ENCODE results near the gene TEX12. TPM values are rescaled to one million over a fixed set of nuclear protein-coding genes. Genes with fewer than 3 reads are reported as not detected.
"Not testable (repeated sequence)": the region's sequence is repeated elsewhere in the genome, so short reads cannot be mapped to it uniquely, and the experiment has no call there.

Gene TEX12
- polyA plus RNA-seq, 4 donors = 0.13 to 1.6 TPM; not detected in 2

DNA sequence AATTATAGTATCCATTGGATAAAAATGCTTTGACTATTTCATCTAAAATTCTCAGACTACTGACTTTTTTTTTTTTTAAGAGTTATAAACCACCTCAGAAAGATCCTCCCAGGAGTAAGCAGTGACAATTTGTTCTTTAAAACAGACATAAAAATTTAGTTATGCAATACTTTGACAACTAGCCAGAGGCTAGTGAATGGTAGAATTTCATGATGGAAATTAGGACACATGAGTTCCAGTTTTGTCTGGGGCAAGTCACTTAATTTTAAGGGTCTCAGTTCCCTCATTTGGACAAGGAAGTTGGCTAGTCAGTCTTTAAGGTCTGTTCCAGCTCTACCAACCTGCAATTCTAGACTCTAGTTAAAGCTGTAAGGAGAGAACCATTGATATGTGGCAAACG lies 6.2 kb upstream of the TEX12 start:
- no peak for DNase-seq

GRCh38 chr11:112162200-112162599 lies 5.0 kb upstream of the TEX12 start:
- H3K4me1 ChIP-seq (ENCODE audit: control insufficient read depth in 3 of 3, insufficient read depth in 2 of 3, low read depth in 1 of 3, low read length in 2 of 3); FAIRE-seq; H3K27me3 ChIP-seq (ENCODE audit: control insufficient read depth in 3 of 3, insufficient read depth in 3 of 3, low read length in 3 of 3); H3K9me3 ChIP-seq (ENCODE audit: control insufficient read depth in 2 of 2, insufficient read depth in 1 of 2, low read depth in 1 of 2, low read length in 1 of 2); H3K36me3 ChIP-seq (ENCODE audit: control insufficient read depth in 3 of 3, insufficient read depth in 2 of 3, low read depth in 1 of 3, low read length in 3 of 3); DNase-seq; H3K27ac ChIP-seq (ENCODE audit: low read depth in 1 of 3, low read length in 2 of 3): not testable (repeated sequence)
- peak overlapping the region in 1 of 3 donors; percentile 45 for H3K4me3 ChIP-seq (ENCODE audit: low read depth in 1 of 3, low read length in 3 of 3)
- WGBS, 3 donors = 88 to 96% (median 94%) methylated on average over 1 of the region's 1 CpG

More for the DNA sequence above, 6.2 kb upstream of the TEX12 start:
- H3K4me1 ChIP-seq (ENCODE audit: control insufficient read depth in 3 of 3, insufficient read depth in 2 of 3, low read depth in 1 of 3, low read length in 2 of 3) = peaks cover 0 to 7% (median 3%) of the 10 kb centered on the region in 3 donors
- FAIRE-seq = no peak
- H3K36me3 ChIP-seq (ENCODE audit: control insufficient read depth in 3 of 3, insufficient read depth in 2 of 3, low read depth in 1 of 3, low read length in 3 of 3) = no peaks in the 10 kb centered on the region
- H3K9me3 ChIP-seq (ENCODE audit: control insufficient read depth in 2 of 2, insufficient read depth in 1 of 2, low read depth in 1 of 2, low read length in 1 of 2) = no peaks in the 10 kb centered on the region
- WGBS, 3 donors = 11 to 34% (median 33%) methylated on average over 1 of the region's 1 CpG
- no peak overlapping the region for H3K27ac ChIP-seq (ENCODE audit: low read depth in 1 of 3, low read length in 2 of 3)
- no peaks in the 10 kb centered on the region for H3K27me3 ChIP-seq (ENCODE audit: control insufficient read depth in 3 of 3, insufficient read depth in 3 of 3, low read length in 3 of 3)
- H3K4me3 ChIP-seq (ENCODE audit: low read depth in 1 of 3, low read length in 3 of 3) = no peak overlapping the region

DNA sequence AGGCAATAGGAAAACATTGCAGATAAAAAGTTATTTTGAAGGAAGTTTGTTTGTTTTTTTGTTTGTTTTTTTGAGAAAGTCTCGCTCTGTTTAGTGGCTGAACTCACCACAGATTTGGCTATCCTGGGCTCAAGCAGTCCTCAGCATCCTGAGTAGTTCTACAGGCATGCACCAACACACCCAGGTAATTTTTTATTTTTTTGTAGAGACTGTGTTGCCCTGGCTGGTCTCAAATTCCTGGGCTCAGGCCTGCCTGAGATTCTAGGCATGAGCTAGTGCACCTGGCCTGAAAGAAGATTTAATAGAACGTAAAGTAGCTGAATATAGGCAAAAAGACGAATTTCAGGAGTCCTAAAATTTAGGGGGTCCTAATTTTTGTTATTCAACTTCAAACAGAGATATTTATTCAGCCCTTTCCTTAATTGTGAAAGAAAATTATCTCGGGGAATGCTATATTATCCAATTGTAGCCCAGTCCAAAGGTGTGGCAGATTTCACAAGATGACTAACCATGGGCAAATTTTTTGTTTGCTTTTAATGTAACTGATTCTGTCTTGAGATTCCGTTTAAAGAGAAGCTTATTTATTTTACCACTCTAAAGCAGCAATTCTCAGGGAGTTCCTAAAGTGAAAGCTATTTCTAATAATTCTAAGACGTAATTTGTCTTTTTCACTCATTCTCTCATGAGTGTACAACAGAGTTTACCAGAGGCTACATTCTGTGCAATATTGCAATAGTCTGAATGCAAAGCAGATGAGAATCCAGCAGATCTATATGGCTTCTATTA lies 4.2 kb upstream of the TEX12 start:
- WGBS, 3 donors = 36 to 64% (median 46%) methylated on average over 6 of the region's 6 CpGs
- Histone ChIP-seq H3K4me1 (ENCODE audit: control insufficient read depth in 3 of 3, insufficient read depth in 2 of 3, low read depth in 1 of 3, low read length in 2 of 3) (peaks cover 2 to 10% (median 7%) of the 10 kb centered on the region in 3 donors), H3K4me3 (ENCODE audit: low read depth in 1 of 3, low read length in 3 of 3) (peak overlapping the region in 1 of 3 donors; percentile 45), H3K36me3 (ENCODE audit: control insufficient read depth in 3 of 3, insufficient read depth in 2 of 3, low read depth in 1 of 3, low read length in 3 of 3) (no peaks in the 10 kb centered on the region), H3K27ac (ENCODE audit: low read depth in 1 of 3, low read length in 2 of 3) (peak overlapping the region in 2 of 3 donors; percentile 33 to 83), H3K9me3 (ENCODE audit: control insufficient read depth in 2 of 2, insufficient read depth in 1 of 2, low read depth in 1 of 2, low read length in 1 of 2) (no peaks in the 10 kb centered on the region), H3K27me3 (ENCODE audit: control insufficient read depth in 3 of 3, insufficient read depth in 3 of 3, low read length in 3 of 3) (no peaks in the 10 kb centered on the region)
- FAIRE-seq (no peak), DNase-seq (peak; percentile 62 to 66)

GRCh38 chr11:112163875-112164685 lies 3.1 kb upstream of the TEX12 start, which contains the start of gene IL18:
Gene IL18, minus strand, starts transcription at chr11:112164094. Its CDS starts 9,041 bp downstream, at chr11:112155053.
- H3K36me3 ChIP-seq (ENCODE audit: control insufficient read depth in 3 of 3, insufficient read depth in 2 of 3, low read depth in 1 of 3, low read length in 3 of 3) = no peaks in the 10 kb centered on the region
- WGBS, 3 donors = 14 to 48% (median 25%) methylated on average over 12 of the region's 12 CpGs
- no peaks in the 10 kb centered on the region for H3K9me3 ChIP-seq (ENCODE audit: control insufficient read depth in 2 of 2, insufficient read depth in 1 of 2, low read depth in 1 of 2, low read length in 1 of 2)
- peak; percentile 80 to 95 for DNase-seq
- peak within 1 kb of the TSS in 2 of 3 donors; percentile 45 for H3K4me3 ChIP-seq (ENCODE audit: low read depth in 1 of 3, low read length in 3 of 3)
- FAIRE-seq = no peak
- H3K4me1 ChIP-seq (ENCODE audit: control insufficient read depth in 3 of 3, insufficient read depth in 2 of 3, low read depth in 1 of 3, low read length in 2 of 3) = peaks cover 2 to 10% (median 7%) of the 10 kb centered on the region in 3 donors
- no peaks in the 10 kb centered on the region for H3K27me3 ChIP-seq (ENCODE audit: control insufficient read depth in 3 of 3, insufficient read depth in 3 of 3, low read length in 3 of 3)
- H3K27ac ChIP-seq (ENCODE audit: low read depth in 1 of 3, low read length in 2 of 3) = peak within 1 kb of the TSS; percentile 73 to 86 (median 83)

GRCh38 chr11:112165049-112165448 lies 2.1 kb upstream of the TEX12 start:
- Histone ChIP-seq H3K9me3 (ENCODE audit: control insufficient read depth in 2 of 2, insufficient read depth in 1 of 2, low read depth in 1 of 2, low read length in 1 of 2) (no peaks in the 10 kb centered on the region), H3K4me1 (ENCODE audit: control insufficient read depth in 3 of 3, insufficient read depth in 2 of 3, low read depth in 1 of 3, low read length in 2 of 3) (peaks cover 2 to 10% (median 7%) of the 10 kb centered on the region in 3 donors), H3K36me3 (ENCODE audit: control insufficient read depth in 3 of 3, insufficient read depth in 2 of 3, low read depth in 1 of 3, low read length in 3 of 3) (no peaks in the 10 kb centered on the region), H3K27me3 (ENCODE audit: control insufficient read depth in 3 of 3, insufficient read depth in 3 of 3, low read length in 3 of 3) (no peaks in the 10 kb centered on the region), H3K4me3 (ENCODE audit: low read depth in 1 of 3, low read length in 3 of 3) (no peak overlapping the region), H3K27ac (ENCODE audit: low read depth in 1 of 3, low read length in 2 of 3) (peak overlapping the region in 1 of 3 donors; percentile 83)
- DNase-seq (peak in 1 of 2 donors; percentile 14), FAIRE-seq (no peak)
- WGBS, 3 donors = 49 to 63% (median 58%) methylated on average over 3 of the region's 3 CpGs

DNA sequence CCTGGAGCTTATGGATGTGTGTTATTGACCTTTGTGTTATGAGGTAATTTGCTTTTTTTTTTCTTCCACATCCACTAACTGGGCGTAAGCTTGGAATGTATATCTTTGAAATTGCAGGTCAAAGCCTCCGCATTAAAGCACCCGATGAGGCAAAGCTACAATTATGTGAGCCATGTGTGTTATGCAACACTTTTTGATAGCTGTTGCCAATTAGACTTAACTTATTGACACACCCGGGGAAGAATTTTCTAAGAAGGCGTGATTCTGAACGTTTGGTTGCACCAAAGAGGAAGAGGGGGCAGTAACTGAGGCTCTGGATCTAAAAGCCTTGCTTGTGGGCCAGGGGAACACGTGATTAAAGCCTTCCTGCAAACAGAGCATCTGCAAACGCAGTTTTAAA lies 610 bp upstream of the TEX12 start:
- no peaks in the 10 kb centered on the region for H3K36me3 ChIP-seq (ENCODE audit: control insufficient read depth in 3 of 3, insufficient read depth in 2 of 3, low read depth in 1 of 3, low read length in 3 of 3)
- H3K4me3 ChIP-seq (ENCODE audit: low read depth in 1 of 3, low read length in 3 of 3) = no peak overlapping the region
- H3K4me1 ChIP-seq (ENCODE audit: control insufficient read depth in 3 of 3, insufficient read depth in 2 of 3, low read depth in 1 of 3, low read length in 2 of 3) = peaks cover 2 to 10% (median 4%) of the 10 kb centered on the region in 3 donors
- no peaks in the 10 kb centered on the region for H3K27me3 ChIP-seq (ENCODE audit: control insufficient read depth in 3 of 3, insufficient read depth in 3 of 3, low read length in 3 of 3)
- no peaks in the 10 kb centered on the region for H3K9me3 ChIP-seq (ENCODE audit: control insufficient read depth in 2 of 2, insufficient read depth in 1 of 2, low read depth in 1 of 2, low read length in 1 of 2)
- H3K27ac ChIP-seq (ENCODE audit: low read depth in 1 of 3, low read length in 2 of 3) = peak overlapping the region; percentile 45 to 84 (median 83)
- DNase-seq (peak; percentile 88 to 95), FAIRE-seq (no peak)
- 16 to 57% (median 37%) methylated on average over 8 of the region's 8 CpGs for WGBS, 3 donors

GRCh38 chr11:112172362-112172994 lies 5.3 kb downstream of the TEX12 start:
- Histone ChIP-seq H3K9me3 (ENCODE audit: control insufficient read depth in 2 of 2, insufficient read depth in 1 of 2, low read depth in 1 of 2, low read length in 1 of 2) (no peaks in the 10 kb centered on the region), H3K36me3 (ENCODE audit: control insufficient read depth in 3 of 3, insufficient read depth in 2 of 3, low read depth in 1 of 3, low read length in 3 of 3) (no peaks in the 10 kb centered on the region), H3K27me3 (ENCODE audit: control insufficient read depth in 3 of 3, insufficient read depth in 3 of 3, low read length in 3 of 3) (no peaks in the 10 kb centered on the region), H3K27ac (ENCODE audit: low read depth in 1 of 3, low read length in 2 of 3) (no peak overlapping the region), H3K4me3 (ENCODE audit: low read depth in 1 of 3, low read length in 3 of 3) (no peak overlapping the region), H3K4me1 (ENCODE audit: control insufficient read depth in 3 of 3, insufficient read depth in 2 of 3, low read depth in 1 of 3, low read length in 2 of 3) (peaks cover 3 to 11% (median 3%) of the 10 kb centered on the region in 3 donors)
- FAIRE-seq (no peak), DNase-seq (no peak)
- WGBS, 3 donors = 60 to 78% (median 64%) methylated on average over 2 of the region's 2 CpGs

- FAIRE-seq = no peak
- H3K4me3 ChIP-seq (ENCODE audit: low read depth in 1 of 3, low read length in 3 of 3) = no peak overlapping the region
- 73 to 87% (median 80%) methylated on average over 3 of the region's 3 CpGs for WGBS, 3 donors
- no peaks in the 10 kb centered on the region for H3K27me3 ChIP-seq (ENCODE audit: control insufficient read depth in 3 of 3, insufficient read depth in 3 of 3, low read length in 3 of 3)
- no peaks in the 10 kb centered on the region for H3K36me3 ChIP-seq (ENCODE audit: control insufficient read depth in 3 of 3, insufficient read depth in 2 of 3, low read depth in 1 of 3, low read length in 3 of 3)
- H3K9me3 ChIP-seq (ENCODE audit: control insufficient read depth in 2 of 2, insufficient read depth in 1 of 2, low read depth in 1 of 2, low read length in 1 of 2) = no peaks in the 10 kb centered on the region
- no peak overlapping the region for H3K27ac ChIP-seq (ENCODE audit: low read depth in 1 of 3, low read length in 2 of 3)
- no peak for DNase-seq
- peaks cover 3 to 11% (median 3%) of the 10 kb centered on the region in 3 donors for H3K4me1 ChIP-seq (ENCODE audit: control insufficient read depth in 3 of 3, insufficient read depth in 2 of 3, low read depth in 1 of 3, low read length in 2 of 3)
These were observed 6.0 kb downstream of the TEX12 start for GRCh38 chr11:112173152-112173551.
